Endothelial cell of umbilical vein (primary cell): ENCODE measurements around the gene EPHA8.

ENCODE experiments used
- CTCF ChIP-seq, 2 donors: IDR thresholded peaks; 1 replicate in 1 of 2; 2 replicates in 1 of 2; pipeline ENCODE4 v1.5.1; 2011; ENCODE audit warnings: low read length in 2 of 2, mild to moderate bottlenecking in 2 of 2, moderate library complexity in 2 of 2, control low read depth in 1 of 2, inconsistent platforms in 1 of 2, low read depth in 1 of 2; ENCODE audit not compliant: insufficient read depth in 1 of 2; ENCODE audit errors: extremely low read depth in 1 of 2
- EZH2 ChIP-seq: IDR thresholded peaks from 2 replicates; pipeline ENCODE4 v1.6.1; 2012; ENCODE audit warnings: borderline replicate concordance, low read depth, mild to moderate bottlenecking, moderate library complexity, low read length, inconsistent platforms; ENCODE audit not compliant: severe bottlenecking
- POLR2A ChIP-seq: IDR thresholded peaks from 2 replicates; pipeline ENCODE4 v1.6.1; 2012; ENCODE audit warnings: low read depth, mild to moderate bottlenecking, control low read depth, low read length
- POLR2AphosphoS5 ChIP-seq: IDR thresholded peaks from 2 replicates; pipeline ENCODE4 v1.6.1; 2012; ENCODE audit warnings: low read depth, mild to moderate bottlenecking, control low read depth, low read length, moderate library complexity; ENCODE audit not compliant: insufficient read depth

DNA sequence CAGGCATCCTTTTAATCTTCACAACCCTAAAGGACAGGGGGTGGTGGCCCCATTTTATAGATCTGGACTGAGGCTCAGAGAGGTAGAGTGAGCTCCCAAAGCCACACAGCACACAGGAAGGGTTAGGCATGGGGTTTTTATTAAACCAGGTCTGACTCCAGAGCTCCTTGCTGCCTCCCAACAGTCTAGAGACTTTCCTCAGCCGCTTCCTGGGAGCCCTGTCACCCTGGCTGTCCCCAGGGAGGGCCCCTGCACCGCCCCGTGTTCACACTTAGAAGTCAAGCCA, 8.0 kb upstream of the EPHA8 start:
- TF ChIP-seq CTCF (IDR thresholded peaks at IDR 0.05; ENCODE audit: extremely low read depth in 1 of 2, insufficient read depth in 1 of 2, low read depth in 1 of 2, low read length in 2 of 2) (no peak), POLR2A (no peak), EZH2 (no peak), POLR2AphosphoS5 (no peak)
